Measurements from ENCODE around the gene SEMA5B. TPM values are rescaled to one million over a fixed set of nuclear protein-coding genes. Genes with fewer than 3 reads are reported as not detected.

SEMA5B gene
- total and polyA plus RNA-seq, 4 donors: 0.20 to 1.1 (median 0.23) TPM

DNA sequence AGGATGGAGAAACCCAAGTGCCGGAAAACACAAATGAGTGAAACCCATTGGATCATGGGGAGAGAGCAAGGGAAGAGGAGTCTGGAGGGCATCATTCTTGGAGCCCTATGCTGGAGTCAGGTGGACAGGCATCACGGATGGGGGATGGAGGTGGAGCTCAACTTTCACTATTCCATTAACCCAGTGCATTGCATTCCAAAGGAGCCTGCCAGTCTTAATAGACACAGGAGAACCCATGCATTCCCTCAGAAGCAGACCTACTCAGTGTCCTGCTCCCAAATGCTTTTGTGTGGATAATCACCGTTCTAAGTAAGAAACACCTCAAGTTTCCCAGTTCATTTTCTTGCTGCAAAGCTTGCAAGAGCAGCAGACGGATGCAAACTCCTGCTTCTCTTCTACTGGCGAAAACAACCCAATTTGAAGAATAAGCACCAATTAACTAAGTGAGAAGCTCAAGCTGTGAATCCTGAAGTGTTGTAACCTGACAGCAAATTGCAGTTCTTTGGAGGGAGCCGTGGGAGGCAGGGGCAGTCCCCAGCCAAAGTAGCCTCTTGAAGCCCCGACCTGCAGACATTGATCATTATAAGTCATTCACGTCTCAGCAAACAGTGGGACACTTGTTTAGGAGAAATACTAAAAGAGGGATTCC lies 25.3 kb downstream of the SEMA5B start:
- Histone ChIP-seq H3K27me3 (ENCODE audit: control insufficient read depth in 4 of 4, insufficient read depth in 4 of 4, low read length in 3 of 4) (no peaks in the 10 kb centered on the region), H3K4me3 (ENCODE audit: low read depth in 1 of 3, low read length in 3 of 3) (no peak overlapping the region), H3K4me1 (ENCODE audit: control insufficient read depth in 4 of 4, insufficient read depth in 4 of 4, low read length in 3 of 4) (no peaks in the 10 kb centered on the region), H3K9ac (ENCODE audit: low read depth in 1 of 2, low read length in 2 of 2) (no peak overlapping the region), H3K9me3 (ENCODE audit: control insufficient read depth in 4 of 4, low read length in 3 of 4) (no peaks in the 10 kb centered on the region), H3K27ac (ENCODE audit: low read depth in 1 of 2, low read length in 2 of 2) (no peak overlapping the region), H3K36me3 (ENCODE audit: control insufficient read depth in 4 of 4, insufficient read depth in 3 of 4, low read depth in 1 of 4, low read length in 3 of 4) (no peaks in the 10 kb centered on the region)
- DNase-seq (ENCODE audit: low spot score): no peak
- 76% methylated on average over 8 of the region's 8 CpGs for WGBS
- no peak for TF ChIP-seq JUND (IDR thresholded peaks at IDR 0.05)
- TF ChIP-seq FOXA1 (IDR thresholded peaks at IDR 0.05): no peak
- TF ChIP-seq, protein P1, sequence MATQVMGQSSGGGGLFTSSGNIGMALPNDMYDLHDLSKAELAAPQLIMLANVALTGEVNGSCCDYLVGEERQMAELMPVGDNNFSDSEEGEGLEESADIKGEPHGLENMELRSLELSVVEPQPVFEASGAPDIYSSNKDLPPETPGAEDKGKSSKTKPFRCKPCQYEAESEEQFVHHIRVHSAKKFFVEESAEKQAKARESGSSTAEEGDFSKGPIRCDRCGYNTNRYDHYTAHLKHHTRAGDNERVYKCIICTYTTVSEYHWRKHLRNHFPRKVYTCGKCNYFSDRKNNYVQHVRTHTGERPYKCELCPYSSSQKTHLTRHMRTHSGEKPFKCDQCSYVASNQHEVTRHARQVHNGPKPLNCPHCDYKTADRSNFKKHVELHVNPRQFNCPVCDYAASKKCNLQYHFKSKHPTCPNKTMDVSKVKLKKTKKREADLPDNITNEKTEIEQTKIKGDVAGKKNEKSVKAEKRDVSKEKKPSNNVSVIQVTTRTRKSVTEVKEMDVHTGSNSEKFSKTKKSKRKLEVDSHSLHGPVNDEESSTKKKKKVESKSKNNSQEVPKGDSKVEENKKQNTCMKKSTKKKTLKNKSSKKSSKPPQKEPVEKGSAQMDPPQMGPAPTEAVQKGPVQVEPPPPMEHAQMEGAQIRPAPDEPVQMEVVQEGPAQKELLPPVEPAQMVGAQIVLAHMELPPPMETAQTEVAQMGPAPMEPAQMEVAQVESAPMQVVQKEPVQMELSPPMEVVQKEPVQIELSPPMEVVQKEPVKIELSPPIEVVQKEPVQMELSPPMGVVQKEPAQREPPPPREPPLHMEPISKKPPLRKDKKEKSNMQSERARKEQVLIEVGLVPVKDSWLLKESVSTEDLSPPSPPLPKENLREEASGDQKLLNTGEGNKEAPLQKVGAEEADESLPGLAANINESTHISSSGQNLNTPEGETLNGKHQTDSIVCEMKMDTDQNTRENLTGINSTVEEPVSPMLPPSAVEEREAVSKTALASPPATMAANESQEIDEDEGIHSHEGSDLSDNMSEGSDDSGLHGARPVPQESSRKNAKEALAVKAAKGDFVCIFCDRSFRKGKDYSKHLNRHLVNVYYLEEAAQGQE (IDR thresholded peaks at IDR 0.05): no peak
- TF ChIP-seq HNF4G (IDR thresholded peaks at IDR 0.05): no peak
- no peak for TF ChIP-seq HNF4A (conservative IDR thresholded peaks at IDR 0.05)

DNA sequence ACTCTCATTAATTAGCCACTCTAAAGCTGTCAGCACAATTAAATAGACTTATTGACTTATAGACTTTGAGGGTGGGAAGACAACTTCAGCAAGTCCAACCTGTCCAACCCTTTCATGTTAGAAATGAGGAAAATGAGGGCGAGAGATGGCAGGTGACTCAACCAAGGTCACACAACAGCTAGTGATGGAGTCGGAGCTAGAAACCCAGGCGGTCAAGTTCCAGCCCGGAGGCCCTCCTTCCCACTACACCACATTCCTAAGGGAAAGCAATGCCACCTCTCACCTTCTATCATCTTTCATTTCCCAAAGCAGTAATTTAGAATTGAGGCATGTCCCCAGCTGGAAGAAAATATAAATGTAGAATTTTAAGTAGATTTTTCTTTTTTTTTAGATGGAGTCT lies 28.7 kb downstream of the SEMA5B start:
- no peaks in the 10 kb centered on the region for H3K36me3 ChIP-seq (ENCODE audit: control insufficient read depth in 4 of 4, insufficient read depth in 3 of 4, low read depth in 1 of 4, low read length in 3 of 4)
- H3K9ac ChIP-seq (ENCODE audit: low read depth in 1 of 2, low read length in 2 of 2): no peak overlapping the region
- H3K27ac ChIP-seq (ENCODE audit: low read depth in 1 of 2, low read length in 2 of 2): no peak overlapping the region
- H3K27me3 ChIP-seq (ENCODE audit: control insufficient read depth in 4 of 4, insufficient read depth in 4 of 4, low read length in 3 of 4): no peaks in the 10 kb centered on the region
- no peaks in the 10 kb centered on the region for H3K9me3 ChIP-seq (ENCODE audit: control insufficient read depth in 4 of 4, low read length in 3 of 4)
- no peaks in the 10 kb centered on the region for H3K4me1 ChIP-seq (ENCODE audit: control insufficient read depth in 4 of 4, insufficient read depth in 4 of 4, low read length in 3 of 4)
- WGBS: 94% methylated on average over 4 of the region's 4 CpGs
- no peak overlapping the region for H3K4me3 ChIP-seq (ENCODE audit: low read depth in 1 of 3, low read length in 3 of 3)
- no peak for TF ChIP-seq GABPA (IDR thresholded peaks at IDR 0.05 in 1 of 2, conservative IDR thresholded peaks at IDR 0.05 in 1 of 2)
- TF ChIP-seq JUND (IDR thresholded peaks at IDR 0.05): no peak
- TF ChIP-seq RXRA (IDR thresholded peaks at IDR 0.05): no peak
- TF ChIP-seq, protein P2, sequence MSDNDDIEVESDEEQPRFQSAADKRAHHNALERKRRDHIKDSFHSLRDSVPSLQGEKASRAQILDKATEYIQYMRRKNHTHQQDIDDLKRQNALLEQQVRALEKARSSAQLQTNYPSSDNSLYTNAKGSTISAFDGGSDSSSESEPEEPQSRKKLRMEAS (IDR thresholded peaks at IDR 0.05): no peak
- no peak for TF ChIP-seq HNF4A (conservative IDR thresholded peaks at IDR 0.05)
- TF ChIP-seq HNF4G (IDR thresholded peaks at IDR 0.05): no peak
- no peak for TF ChIP-seq RAD21 (IDR thresholded peaks at IDR 0.05)
- TF ChIP-seq, protein P3, sequence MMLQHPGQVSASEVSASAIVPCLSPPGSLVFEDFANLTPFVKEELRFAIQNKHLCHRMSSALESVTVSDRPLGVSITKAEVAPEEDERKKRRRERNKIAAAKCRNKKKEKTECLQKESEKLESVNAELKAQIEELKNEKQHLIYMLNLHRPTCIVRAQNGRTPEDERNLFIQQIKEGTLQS (IDR thresholded peaks at IDR 0.05): no peak
- TF ChIP-seq, protein P1 (IDR thresholded peaks at IDR 0.05): no peak
- TF ChIP-seq, protein P4, sequence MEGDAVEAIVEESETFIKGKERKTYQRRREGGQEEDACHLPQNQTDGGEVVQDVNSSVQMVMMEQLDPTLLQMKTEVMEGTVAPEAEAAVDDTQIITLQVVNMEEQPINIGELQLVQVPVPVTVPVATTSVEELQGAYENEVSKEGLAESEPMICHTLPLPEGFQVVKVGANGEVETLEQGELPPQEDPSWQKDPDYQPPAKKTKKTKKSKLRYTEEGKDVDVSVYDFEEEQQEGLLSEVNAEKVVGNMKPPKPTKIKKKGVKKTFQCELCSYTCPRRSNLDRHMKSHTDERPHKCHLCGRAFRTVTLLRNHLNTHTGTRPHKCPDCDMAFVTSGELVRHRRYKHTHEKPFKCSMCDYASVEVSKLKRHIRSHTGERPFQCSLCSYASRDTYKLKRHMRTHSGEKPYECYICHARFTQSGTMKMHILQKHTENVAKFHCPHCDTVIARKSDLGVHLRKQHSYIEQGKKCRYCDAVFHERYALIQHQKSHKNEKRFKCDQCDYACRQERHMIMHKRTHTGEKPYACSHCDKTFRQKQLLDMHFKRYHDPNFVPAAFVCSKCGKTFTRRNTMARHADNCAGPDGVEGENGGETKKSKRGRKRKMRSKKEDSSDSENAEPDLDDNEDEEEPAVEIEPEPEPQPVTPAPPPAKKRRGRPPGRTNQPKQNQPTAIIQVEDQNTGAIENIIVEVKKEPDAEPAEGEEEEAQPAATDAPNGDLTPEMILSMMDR (IDR thresholded peaks at IDR 0.05; ENCODE audit: low read depth, low read length, missing input control): no peak
- TF ChIP-seq TAF1 (conservative IDR thresholded peaks at IDR 0.05): no peak
- TF ChIP-seq NR2F2 (IDR thresholded peaks at IDR 0.05): no peak
- no peak for TF ChIP-seq EGR1 (IDR thresholded peaks at IDR 0.05; ENCODE audit: low read depth in 2 of 2)
- no peak for TF ChIP-seq FOXA2 (IDR thresholded peaks at IDR 0.05)
- DNase-seq (ENCODE audit: low spot score): no peak

All from liver (tissue), 9 donors.